Upper lobe of left lung (tissue), 6 donors: ENCODE measurements around the gene PBX3. TPM values are rescaled to one million over a fixed set of nuclear protein-coding genes. Genes with fewer than 3 reads are reported as not detected.

Experiments used
- ATAC-seq, 2 donors: fragments of 200-7000 bp; cut with Tn5 transposase; one replicate each; pipeline ENCODE4 v1.9.1; 2022; ENCODE audit warnings: mild to moderate bottlenecking in 2 of 2, moderate library complexity in 2 of 2; ENCODE audit not compliant: low FRiP score in 2 of 2
- DNase-seq, 2 donors: peaks; one replicate each; pipeline ENCODE4 v3.0.0-alpha.2; 2019 to 2020
- H3K27ac ChIP-seq, 4 donors: fragments of 200-600 bp; sonication (generic); one replicate each; pipeline ENCODE4 v1.5.1; 2016 to 2019
- H3K27me3 ChIP-seq, 4 donors: fragments of 200-600 bp; sonication (generic); one replicate each; pipeline ENCODE4 v1.5.1; 2017 to 2019
- H3K36me3 ChIP-seq, 4 donors: fragments of 200-600 bp; sonication (generic); one replicate each; pipeline ENCODE4 v1.5.1; 2016 to 2019
- H3K4me1 ChIP-seq, 4 donors: fragments of 200-600 bp; sonication (generic); one replicate each; pipeline ENCODE4 v1.5.1; 2018 to 2019
- H3K4me3 ChIP-seq, 4 donors: fragments of 200-600 bp; sonication (generic); one replicate each; pipeline ENCODE4 v1.5.1; 2017 to 2019; ENCODE audit warnings: mild to moderate bottlenecking in 2 of 4, moderate library complexity in 1 of 4
- H3K9me3 ChIP-seq, 4 donors: fragments of 200-600 bp; sonication (generic); one replicate each; pipeline ENCODE4 v1.5.1; 2018 to 2019
- EP300 ChIP-seq, 4 donors: sonication (generic); formaldehyde crosslinking; IDR thresholded peaks; one replicate each; pipeline ENCODE4 v1.5.1; 2017; ENCODE audit warnings: antibody characterized with exemption in 4 of 4, control low read depth in 2 of 4
- POLR2A ChIP-seq, 4 donors: fragments of 450-650 bp; IDR thresholded peaks; one replicate each; pipeline ENCODE4 v1.5.1; 2016 to 2017; ENCODE audit warnings: antibody characterized with exemption in 4 of 4, mild to moderate bottlenecking in 2 of 4
- POLR2AphosphoS5 ChIP-seq, 2 donors: sonication (generic); formaldehyde crosslinking; IDR thresholded peaks; one replicate each; pipeline ENCODE4 v1.5.1; 2017; ENCODE audit warnings: antibody characterized with exemption in 2 of 2
- WGBS, 2 donors: methylation state at CpG; one replicate each; pipeline ENCODE4 v1.1.5; 2017 to 2018; 5-methylcytosine and 5-hydroxymethylcytosine counted together
- total RNA-seq, 6 donors: library from RNA; depleted of rRNA in 4 of 6; stranded (reverse); fragments of >200 nt in 4 of 6; gene quantifications; one replicate each; pipeline versions ENCODE4 v1.1.0 to v1.2.1, GENCODE V29; 2016 to 2021
- TF ChIP-seq, protein P1 (sequence below), 6 experiments: fragments of 450-650 bp in 4 of 6; fragments of 200-600 bp in 2 of 6; sonication (generic) in 2 of 6; IDR thresholded peaks; one replicate each; pipeline ENCODE4 v1.5.1; 2016 to 2019; ENCODE audit warnings: antibody characterized with exemption in 6 of 6
- donor health status: DM: no; HTN: no; CAD: no; lungs with moderate emphysema.
- donor health status: DM: no; HTN: yes; CAD: no; lungs with severe emphysema.

Gene PBX3
- total RNA-seq, 6 donors from 2014 or later, result 25.7 to 57.6 (median 41.9) TPM

DNA sequence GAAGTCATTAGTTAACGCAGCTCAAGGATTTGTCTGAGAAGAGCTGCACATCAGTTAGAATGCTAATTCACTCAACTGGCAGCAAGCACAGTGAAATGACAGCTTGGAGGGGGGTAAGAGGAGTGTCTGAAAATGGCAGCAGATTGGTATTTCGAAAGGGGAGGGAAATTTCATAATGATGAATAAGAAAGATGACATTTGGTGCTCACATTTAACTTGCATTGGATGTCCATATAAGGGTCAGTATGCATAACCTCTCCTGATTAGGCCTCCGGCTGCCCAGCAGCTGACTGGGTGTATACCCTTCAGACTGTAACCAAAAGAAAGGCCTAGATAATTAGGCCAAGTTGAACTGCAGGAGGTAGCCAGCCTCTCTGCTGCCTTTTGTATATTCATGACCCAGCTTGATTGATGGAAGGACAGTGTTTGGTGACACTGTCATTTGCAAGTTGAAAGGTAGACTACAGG is 131.0 kb downstream of the PBX3 start:
- no peaks in the 10 kb centered on the region for H3K9me3 ChIP-seq
- TF ChIP-seq EP300 (IDR thresholded peaks at IDR 0.05) (no peak), POLR2A (IDR thresholded peaks at IDR 0.05) (no peak), POLR2AphosphoS5 (IDR thresholded peaks at IDR 0.05) (no peak)
- TF ChIP-seq, protein P1, sequence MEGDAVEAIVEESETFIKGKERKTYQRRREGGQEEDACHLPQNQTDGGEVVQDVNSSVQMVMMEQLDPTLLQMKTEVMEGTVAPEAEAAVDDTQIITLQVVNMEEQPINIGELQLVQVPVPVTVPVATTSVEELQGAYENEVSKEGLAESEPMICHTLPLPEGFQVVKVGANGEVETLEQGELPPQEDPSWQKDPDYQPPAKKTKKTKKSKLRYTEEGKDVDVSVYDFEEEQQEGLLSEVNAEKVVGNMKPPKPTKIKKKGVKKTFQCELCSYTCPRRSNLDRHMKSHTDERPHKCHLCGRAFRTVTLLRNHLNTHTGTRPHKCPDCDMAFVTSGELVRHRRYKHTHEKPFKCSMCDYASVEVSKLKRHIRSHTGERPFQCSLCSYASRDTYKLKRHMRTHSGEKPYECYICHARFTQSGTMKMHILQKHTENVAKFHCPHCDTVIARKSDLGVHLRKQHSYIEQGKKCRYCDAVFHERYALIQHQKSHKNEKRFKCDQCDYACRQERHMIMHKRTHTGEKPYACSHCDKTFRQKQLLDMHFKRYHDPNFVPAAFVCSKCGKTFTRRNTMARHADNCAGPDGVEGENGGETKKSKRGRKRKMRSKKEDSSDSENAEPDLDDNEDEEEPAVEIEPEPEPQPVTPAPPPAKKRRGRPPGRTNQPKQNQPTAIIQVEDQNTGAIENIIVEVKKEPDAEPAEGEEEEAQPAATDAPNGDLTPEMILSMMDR (IDR thresholded peaks at IDR 0.05), result no peak
- no peaks in the 10 kb centered on the region for H3K27me3 ChIP-seq
- DNase-seq, result no peak
- H3K4me3 ChIP-seq, result no peak overlapping the region
- no peak for ATAC-seq
- 82% methylated on average over 3 of the region's 3 CpGs for WGBS, 2 donors
- no peak overlapping the region for H3K27ac ChIP-seq
- H3K4me1 ChIP-seq, result no peaks in the 10 kb centered on the region
- H3K36me3 ChIP-seq, result no peaks in the 10 kb centered on the region

DNA sequence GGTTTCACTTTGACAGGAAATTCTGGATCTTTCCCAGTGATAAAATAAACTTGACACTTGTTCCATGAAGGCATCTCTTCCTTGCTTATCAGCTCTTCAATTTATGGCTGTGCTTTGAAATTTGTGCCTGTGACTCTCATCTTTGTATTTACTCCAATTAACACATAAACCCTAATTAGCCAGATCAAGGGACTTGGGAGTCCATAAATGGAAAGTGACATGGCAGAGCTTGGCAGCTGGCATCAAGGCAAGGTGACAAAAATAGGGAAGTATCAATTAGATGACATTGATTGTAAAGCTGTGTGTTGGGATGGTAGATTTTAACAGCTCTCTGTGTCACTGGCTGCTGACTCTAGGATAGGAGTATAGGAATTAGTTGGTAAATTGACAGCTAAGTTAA is 133.9 kb downstream of the PBX3 start:
- no peak overlapping the region for H3K27ac ChIP-seq
- H3K9me3 ChIP-seq, result no peaks in the 10 kb centered on the region
- TF ChIP-seq POLR2AphosphoS5 (IDR thresholded peaks at IDR 0.05), result no peak
- TF ChIP-seq, protein P1 (IDR thresholded peaks at IDR 0.05), result no peak
- no peak for TF ChIP-seq POLR2A (IDR thresholded peaks at IDR 0.05)
- no peak for TF ChIP-seq EP300 (IDR thresholded peaks at IDR 0.05)
- H3K36me3 ChIP-seq, result no peaks in the 10 kb centered on the region
- H3K4me1 ChIP-seq, result no peaks in the 10 kb centered on the region
- DNase-seq (no peak), ATAC-seq (no peak)
- H3K27me3 ChIP-seq, result no peaks in the 10 kb centered on the region
- H3K4me3 ChIP-seq, result no peak overlapping the region

DNA sequence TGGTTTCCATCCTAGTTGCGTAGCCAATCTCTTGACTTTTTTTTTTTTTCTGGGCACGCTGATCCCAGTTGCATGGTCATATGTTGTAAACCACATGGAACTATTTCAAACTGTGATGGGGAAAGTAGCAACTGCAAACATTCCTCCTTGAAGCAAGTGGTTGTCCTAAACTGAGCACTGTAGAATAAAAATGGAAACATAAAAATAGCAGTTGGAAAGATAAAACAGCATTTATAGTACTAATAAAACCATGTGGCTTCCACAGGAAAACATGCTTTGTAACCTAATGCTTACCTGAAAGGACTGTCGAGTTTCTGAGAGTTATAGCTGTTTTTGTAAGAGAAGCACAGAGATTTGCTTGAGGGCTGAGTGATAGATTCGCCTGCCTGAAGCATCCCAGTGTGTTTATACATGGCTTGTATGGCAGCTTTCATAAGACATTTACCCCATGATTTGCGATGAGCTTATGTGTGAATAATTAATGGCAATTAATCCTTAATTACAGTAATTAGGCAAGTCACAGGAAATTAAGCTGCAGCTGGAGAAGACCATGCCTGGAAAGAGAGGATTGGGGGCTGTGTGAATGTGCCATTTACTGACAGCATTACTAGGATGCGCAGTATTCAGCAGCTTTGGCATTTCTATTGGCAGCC is 136.5 kb downstream of the PBX3 start:
- no peak overlapping the region for H3K4me3 ChIP-seq
- no peaks in the 10 kb centered on the region for H3K9me3 ChIP-seq
- no peaks in the 10 kb centered on the region for H3K36me3 ChIP-seq
- no peaks in the 10 kb centered on the region for H3K27me3 ChIP-seq
- H3K4me1 ChIP-seq, result peaks cover 0 to 4% (median under 1%) of the 10 kb centered on the region in 4 donors
- no peak for ATAC-seq
- no peak for DNase-seq
- TF ChIP-seq POLR2AphosphoS5 (IDR thresholded peaks at IDR 0.05), result no peak
- TF ChIP-seq, protein P1 (IDR thresholded peaks at IDR 0.05), result no peak
- no peak for TF ChIP-seq EP300 (IDR thresholded peaks at IDR 0.05)
- TF ChIP-seq POLR2A (IDR thresholded peaks at IDR 0.05), result no peak
- 82 to 93% methylated on average over 6 of the region's 6 CpGs for WGBS, 2 donors
- H3K27ac ChIP-seq, result no peak overlapping the region

DNA sequence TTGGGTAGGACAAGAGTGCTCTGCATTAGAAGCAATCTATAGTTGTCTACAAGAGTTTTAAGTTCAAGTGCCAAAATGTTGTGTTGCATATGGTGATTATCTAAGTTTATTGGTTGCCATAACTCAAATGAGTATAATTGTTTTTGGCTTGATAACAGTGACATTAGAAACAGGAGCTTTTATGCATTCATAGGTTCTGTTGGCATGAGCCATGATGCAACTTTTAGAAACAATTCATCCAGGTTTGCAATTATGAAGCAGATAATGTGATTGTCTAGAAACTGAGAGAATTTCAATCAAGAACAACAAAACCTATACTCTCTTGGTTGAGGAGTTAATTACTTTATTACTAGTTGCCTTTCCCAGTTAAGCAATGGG is 137.0 kb downstream of the PBX3 start:
- no peak for ATAC-seq
- no peak overlapping the region for H3K4me3 ChIP-seq
- no peaks in the 10 kb centered on the region for H3K9me3 ChIP-seq
- no peaks in the 10 kb centered on the region for H3K27me3 ChIP-seq
- no peak overlapping the region for H3K27ac ChIP-seq
- no peak for DNase-seq
- TF ChIP-seq EP300 (IDR thresholded peaks at IDR 0.05) (no peak), POLR2A (IDR thresholded peaks at IDR 0.05) (no peak), POLR2AphosphoS5 (IDR thresholded peaks at IDR 0.05) (no peak)
- TF ChIP-seq, protein P1 (IDR thresholded peaks at IDR 0.05), result no peak
- H3K4me1 ChIP-seq, result peaks cover 4 to 6% (median 5%) of the 10 kb centered on the region in 4 donors
- H3K36me3 ChIP-seq, result no peaks in the 10 kb centered on the region

DNA sequence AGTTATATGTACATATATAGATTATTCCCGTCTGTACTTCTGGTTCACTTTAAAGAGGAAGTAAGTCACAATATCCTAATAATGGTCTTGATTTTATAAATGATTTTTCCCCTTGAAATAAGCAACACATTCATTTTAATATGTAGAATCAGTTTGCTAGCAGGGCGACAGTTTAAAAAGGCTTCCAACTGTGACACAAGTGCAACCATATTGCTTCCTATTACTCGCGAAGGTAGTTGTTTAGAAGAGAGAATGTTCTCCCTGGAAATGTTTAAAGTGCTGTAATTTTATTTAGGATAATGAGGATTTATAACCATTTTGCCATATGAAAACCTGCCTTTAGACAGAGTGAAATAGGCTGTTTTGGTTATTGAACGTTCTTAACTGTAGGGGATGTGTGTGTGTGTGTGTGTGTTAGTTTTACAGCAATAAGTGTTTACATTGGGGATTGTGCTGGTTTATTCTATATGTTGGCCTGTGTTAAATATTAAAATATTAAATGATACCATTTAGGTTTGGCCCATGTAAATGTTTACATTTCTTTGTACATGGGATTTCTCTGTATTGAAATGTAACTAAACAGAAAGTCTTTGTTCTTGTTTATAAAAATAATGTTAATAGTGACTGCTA is 138.3 kb downstream of the PBX3 start:
- ATAC-seq (no peak), DNase-seq (no peak)
- H3K27me3 ChIP-seq, result no peaks in the 10 kb centered on the region
- peaks cover 7 to 12% (median 12%) of the 10 kb centered on the region in 4 donors for H3K4me1 ChIP-seq
- H3K9me3 ChIP-seq, result no peaks in the 10 kb centered on the region
- H3K27ac ChIP-seq, result no peak overlapping the region
- WGBS, 2 donors, result 76 to 80% methylated on average over 5 of the region's 5 CpGs
- TF ChIP-seq POLR2AphosphoS5 (IDR thresholded peaks at IDR 0.05) (no peak), POLR2A (IDR thresholded peaks at IDR 0.05) (no peak), EP300 (IDR thresholded peaks at IDR 0.05) (no peak)
- TF ChIP-seq, protein P1 (IDR thresholded peaks at IDR 0.05), result no peak
- no peak overlapping the region for H3K4me3 ChIP-seq
- no peaks in the 10 kb centered on the region for H3K36me3 ChIP-seq
